Neural cell (in vitro differentiated cells): ENCODE data around the gene TOR2A. TPM values are rescaled to one million over a fixed set of nuclear protein-coding genes. Genes with fewer than 3 reads are reported as not detected.

Experiments
- H2AFZ ChIP-seq: fragments of 200-600, 300-800 bp; sonication (generic), shearing (Covaris generic); 2 replicates; pipeline ENCODE4 v1.6.0; 2014; ENCODE audit warnings: low read depth, mild to moderate bottlenecking, antibody characterized with exemption, low read length, moderate library complexity
- H3F3A ChIP-seq: fragments of 200-600 bp; shearing (Covaris generic); 2 replicates; pipeline ENCODE4 v1.6.1; 2016; ENCODE audit warnings: mild to moderate bottlenecking, moderate library complexity, mixed read lengths, antibody characterized with exemption, low read length; ENCODE audit not compliant: insufficient read depth, poor library complexity, severe bottlenecking
- H3K27ac ChIP-seq: fragments of 200-600, 300-800 bp; sonication (generic), shearing (Covaris generic); 2 replicates; pipeline ENCODE4 v1.5.1; 2014; ENCODE audit warnings: mild to moderate bottlenecking, low read length, moderate library complexity
- H3K27me3 ChIP-seq: fragments of 300-800, 200-600 bp; sonication (generic), shearing (Covaris generic); 2 replicates; pipeline ENCODE4 v1.6.0; 2014; ENCODE audit warnings: mild to moderate bottlenecking, low read depth, low read length, moderate library complexity; ENCODE audit not compliant: insufficient read depth
- H3K36me3 ChIP-seq: fragments of 300-800, 200-600 bp; sonication (generic), shearing (Covaris generic); 2 replicates; pipeline ENCODE4 v1.5.1; 2014; ENCODE audit warnings: mild to moderate bottlenecking, antibody characterized with exemption, low read length, moderate library complexity; ENCODE audit not compliant: insufficient read depth
- H3K4me2 ChIP-seq: fragments of 300-800, 200-600 bp; sonication (generic), shearing (Covaris generic); 2 replicates; pipeline ENCODE4 v1.6.0; 2014; ENCODE audit warnings: mild to moderate bottlenecking, low read length
- H3K4me3 ChIP-seq: fragments of 300-800, 200-600 bp; sonication (generic), shearing (Covaris generic); 2 replicates; pipeline ENCODE4 v1.5.1; 2014; ENCODE audit warnings: mild to moderate bottlenecking, low read length, moderate library complexity
- H3K79me2 ChIP-seq: fragments of 200-600 bp; shearing (Covaris generic); replicated peaks from 2 replicates; pipeline ENCODE4 v1.6.0; 2014; ENCODE audit warnings: mild to moderate bottlenecking, low read length, moderate library complexity; ENCODE audit not compliant: insufficient read depth
- H3K9ac ChIP-seq: fragments of 300-800, 200-600 bp; sonication (generic), shearing (Covaris generic); 2 replicates; pipeline ENCODE4 v1.6.1; 2016; ENCODE audit warnings: mild to moderate bottlenecking, low read length, mixed read lengths
- H3K9me2 ChIP-seq: fragments of 200-600 bp; shearing (Covaris generic); 2 replicates; pipeline ENCODE4 v1.6.1; 2016; ENCODE audit warnings: mild to moderate bottlenecking, low read length, mixed read lengths; ENCODE audit not compliant: insufficient read depth
- H3K9me3 ChIP-seq: fragments of 200-600, 300-800 bp; sonication (generic), shearing (Covaris generic); 2 replicates; pipeline ENCODE4 v1.6.1; 2016; ENCODE audit warnings: mild to moderate bottlenecking, mixed run types, low read length, moderate library complexity, mixed read lengths
- H4K20me1 ChIP-seq: fragments of 200-600 bp; shearing (Covaris generic); 2 replicates; pipeline ENCODE4 v1.6.1; 2016; ENCODE audit warnings: mild to moderate bottlenecking, mixed run types; ENCODE audit not compliant: insufficient read depth
- EP300 ChIP-seq: fragments of 450-650 bp; conservative IDR thresholded peaks from 2 replicates; pipeline ENCODE4 v1.6.1; 2014; ENCODE audit warnings: antibody characterized with exemption, mild to moderate bottlenecking, moderate library complexity; ENCODE audit not compliant: poor library complexity, severe bottlenecking
- EZH2 ChIP-seq: fragments of 200-600, 300-800 bp; shearing (Covaris generic), sonication (generic); IDR thresholded peaks from 2 replicates; pipeline ENCODE4 v1.6.1; 2014; ENCODE audit warnings: antibody characterized with exemption, low read length, borderline replicate concordance, mild to moderate bottlenecking; ENCODE audit not compliant: insufficient read depth, poor library complexity, severe bottlenecking
- MXI1 ChIP-seq: fragments of 450-650 bp; conservative IDR thresholded peaks from 2 replicates; pipeline ENCODE4 v1.6.1; 2014; ENCODE audit warnings: antibody characterized with exemption, mild to moderate bottlenecking; ENCODE audit not compliant: poor library complexity, severe bottlenecking
- POLR2AphosphoS5 ChIP-seq: IDR thresholded peaks from 2 replicates; pipeline ENCODE4 v1.6.1; 2012
- RAD21 ChIP-seq: fragments of 450-650 bp; conservative IDR thresholded peaks from 2 replicates; pipeline ENCODE4 v1.6.1; 2014; ENCODE audit warnings: antibody characterized with exemption, mild to moderate bottlenecking, moderate library complexity
- SMC3 ChIP-seq: fragments of 450-650 bp; conservative IDR thresholded peaks from 2 replicates; pipeline ENCODE4 v1.6.1; 2014; ENCODE audit warnings: antibody characterized with exemption, mild to moderate bottlenecking, moderate library complexity; ENCODE audit not compliant: poor library complexity
- TAF1 ChIP-seq: IDR thresholded peaks from 2 replicates; pipeline ENCODE4 v1.6.1; 2012; ENCODE audit warnings: low read depth
- polyA plus RNA-seq: library from polyadenylated mRNA; depleted of rRNA; stranded (reverse); fragments of >200 nt; gene quantifications from 2 replicates; pipeline ENCODE4 v1.2.3, GENCODE V29; 2014
- TF ChIP-seq, protein P1 (sequence below): fragments of 450-650 bp; IDR thresholded peaks from 2 replicates; pipeline ENCODE4 v1.5.1; 2014; ENCODE audit warnings: antibody characterized with exemption, mild to moderate bottlenecking, moderate library complexity; ENCODE audit not compliant: poor library complexity, severe bottlenecking
- TF ChIP-seq, protein P2 (sequence below): IDR thresholded peaks from 2 replicates; pipeline ENCODE4 v1.6.1; 2012; ENCODE audit warnings: borderline replicate concordance

The TOR2A gene
- polyA plus RNA-seq, 1 donor from 2014 or later = 59.7 TPM

DNA sequence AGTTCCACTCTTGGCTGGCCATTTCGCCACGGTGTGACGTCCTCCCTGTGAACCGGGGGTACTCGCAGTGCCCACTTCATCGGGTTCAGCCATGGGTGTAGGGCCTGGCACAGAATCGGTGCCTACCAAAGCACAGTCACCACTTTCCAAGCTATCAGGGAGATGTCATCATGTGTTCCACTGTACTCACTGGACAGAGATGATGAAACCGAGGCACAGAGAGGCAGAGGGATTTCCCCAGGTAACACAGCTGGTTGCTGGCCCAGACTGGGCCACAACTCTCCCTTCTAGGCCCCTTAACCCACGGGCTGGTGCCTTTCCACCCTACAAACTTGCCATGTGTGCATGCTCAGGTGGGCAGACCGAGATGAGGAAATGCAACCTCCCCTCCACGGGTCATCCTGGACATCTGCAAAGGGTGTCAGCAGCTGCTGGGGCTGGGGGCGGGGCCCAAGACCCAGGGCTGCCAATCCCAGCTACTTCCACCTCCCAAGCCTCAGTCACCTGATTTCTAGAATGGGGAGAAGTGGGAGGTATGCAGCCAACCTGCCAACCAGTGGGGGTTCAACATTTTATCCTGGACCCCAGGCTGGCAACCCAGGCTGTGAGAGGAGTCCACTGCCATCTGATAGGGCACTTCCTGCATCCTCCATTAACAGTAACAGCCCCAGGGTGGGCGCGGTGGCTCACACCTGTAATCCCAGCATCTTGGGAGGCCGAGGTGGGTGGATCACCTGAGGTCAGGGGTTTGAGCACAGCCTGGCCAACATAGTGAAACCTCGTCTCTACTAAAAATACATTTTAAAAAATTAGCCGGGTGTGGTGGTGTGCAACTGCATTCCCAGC is 44.3 kb upstream of the TOR2A start:
- Histone ChIP-seq H3K27ac (no peak overlapping the region), H2AFZ (no peak overlapping the region), H3K9me2 (no peaks in the 10 kb centered on the region), H3K79me2 (no peaks in the 10 kb centered on the region), H3K4me3 (no peak overlapping the region), H4K20me1 (no peaks in the 10 kb centered on the region), H3K4me2 (no peak overlapping the region), H3K36me3 (no peaks in the 10 kb centered on the region), H3K27me3 (no peaks in the 10 kb centered on the region), H3K9me3 (no peaks in the 10 kb centered on the region), H3F3A (no peaks in the 10 kb centered on the region), H3K9ac (no peak overlapping the region)
- TF ChIP-seq EZH2 = no peak
- TF ChIP-seq RAD21 = no peak
- no peak for TF ChIP-seq POLR2AphosphoS5
- TF ChIP-seq MXI1 = no peak
- no peak for TF ChIP-seq TAF1
- no peak for TF ChIP-seq SMC3
- TF ChIP-seq EP300 = no peak
- TF ChIP-seq, protein P1, sequence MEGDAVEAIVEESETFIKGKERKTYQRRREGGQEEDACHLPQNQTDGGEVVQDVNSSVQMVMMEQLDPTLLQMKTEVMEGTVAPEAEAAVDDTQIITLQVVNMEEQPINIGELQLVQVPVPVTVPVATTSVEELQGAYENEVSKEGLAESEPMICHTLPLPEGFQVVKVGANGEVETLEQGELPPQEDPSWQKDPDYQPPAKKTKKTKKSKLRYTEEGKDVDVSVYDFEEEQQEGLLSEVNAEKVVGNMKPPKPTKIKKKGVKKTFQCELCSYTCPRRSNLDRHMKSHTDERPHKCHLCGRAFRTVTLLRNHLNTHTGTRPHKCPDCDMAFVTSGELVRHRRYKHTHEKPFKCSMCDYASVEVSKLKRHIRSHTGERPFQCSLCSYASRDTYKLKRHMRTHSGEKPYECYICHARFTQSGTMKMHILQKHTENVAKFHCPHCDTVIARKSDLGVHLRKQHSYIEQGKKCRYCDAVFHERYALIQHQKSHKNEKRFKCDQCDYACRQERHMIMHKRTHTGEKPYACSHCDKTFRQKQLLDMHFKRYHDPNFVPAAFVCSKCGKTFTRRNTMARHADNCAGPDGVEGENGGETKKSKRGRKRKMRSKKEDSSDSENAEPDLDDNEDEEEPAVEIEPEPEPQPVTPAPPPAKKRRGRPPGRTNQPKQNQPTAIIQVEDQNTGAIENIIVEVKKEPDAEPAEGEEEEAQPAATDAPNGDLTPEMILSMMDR = no peak
- TF ChIP-seq, protein P2, sequence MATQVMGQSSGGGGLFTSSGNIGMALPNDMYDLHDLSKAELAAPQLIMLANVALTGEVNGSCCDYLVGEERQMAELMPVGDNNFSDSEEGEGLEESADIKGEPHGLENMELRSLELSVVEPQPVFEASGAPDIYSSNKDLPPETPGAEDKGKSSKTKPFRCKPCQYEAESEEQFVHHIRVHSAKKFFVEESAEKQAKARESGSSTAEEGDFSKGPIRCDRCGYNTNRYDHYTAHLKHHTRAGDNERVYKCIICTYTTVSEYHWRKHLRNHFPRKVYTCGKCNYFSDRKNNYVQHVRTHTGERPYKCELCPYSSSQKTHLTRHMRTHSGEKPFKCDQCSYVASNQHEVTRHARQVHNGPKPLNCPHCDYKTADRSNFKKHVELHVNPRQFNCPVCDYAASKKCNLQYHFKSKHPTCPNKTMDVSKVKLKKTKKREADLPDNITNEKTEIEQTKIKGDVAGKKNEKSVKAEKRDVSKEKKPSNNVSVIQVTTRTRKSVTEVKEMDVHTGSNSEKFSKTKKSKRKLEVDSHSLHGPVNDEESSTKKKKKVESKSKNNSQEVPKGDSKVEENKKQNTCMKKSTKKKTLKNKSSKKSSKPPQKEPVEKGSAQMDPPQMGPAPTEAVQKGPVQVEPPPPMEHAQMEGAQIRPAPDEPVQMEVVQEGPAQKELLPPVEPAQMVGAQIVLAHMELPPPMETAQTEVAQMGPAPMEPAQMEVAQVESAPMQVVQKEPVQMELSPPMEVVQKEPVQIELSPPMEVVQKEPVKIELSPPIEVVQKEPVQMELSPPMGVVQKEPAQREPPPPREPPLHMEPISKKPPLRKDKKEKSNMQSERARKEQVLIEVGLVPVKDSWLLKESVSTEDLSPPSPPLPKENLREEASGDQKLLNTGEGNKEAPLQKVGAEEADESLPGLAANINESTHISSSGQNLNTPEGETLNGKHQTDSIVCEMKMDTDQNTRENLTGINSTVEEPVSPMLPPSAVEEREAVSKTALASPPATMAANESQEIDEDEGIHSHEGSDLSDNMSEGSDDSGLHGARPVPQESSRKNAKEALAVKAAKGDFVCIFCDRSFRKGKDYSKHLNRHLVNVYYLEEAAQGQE = no peak

DNA sequence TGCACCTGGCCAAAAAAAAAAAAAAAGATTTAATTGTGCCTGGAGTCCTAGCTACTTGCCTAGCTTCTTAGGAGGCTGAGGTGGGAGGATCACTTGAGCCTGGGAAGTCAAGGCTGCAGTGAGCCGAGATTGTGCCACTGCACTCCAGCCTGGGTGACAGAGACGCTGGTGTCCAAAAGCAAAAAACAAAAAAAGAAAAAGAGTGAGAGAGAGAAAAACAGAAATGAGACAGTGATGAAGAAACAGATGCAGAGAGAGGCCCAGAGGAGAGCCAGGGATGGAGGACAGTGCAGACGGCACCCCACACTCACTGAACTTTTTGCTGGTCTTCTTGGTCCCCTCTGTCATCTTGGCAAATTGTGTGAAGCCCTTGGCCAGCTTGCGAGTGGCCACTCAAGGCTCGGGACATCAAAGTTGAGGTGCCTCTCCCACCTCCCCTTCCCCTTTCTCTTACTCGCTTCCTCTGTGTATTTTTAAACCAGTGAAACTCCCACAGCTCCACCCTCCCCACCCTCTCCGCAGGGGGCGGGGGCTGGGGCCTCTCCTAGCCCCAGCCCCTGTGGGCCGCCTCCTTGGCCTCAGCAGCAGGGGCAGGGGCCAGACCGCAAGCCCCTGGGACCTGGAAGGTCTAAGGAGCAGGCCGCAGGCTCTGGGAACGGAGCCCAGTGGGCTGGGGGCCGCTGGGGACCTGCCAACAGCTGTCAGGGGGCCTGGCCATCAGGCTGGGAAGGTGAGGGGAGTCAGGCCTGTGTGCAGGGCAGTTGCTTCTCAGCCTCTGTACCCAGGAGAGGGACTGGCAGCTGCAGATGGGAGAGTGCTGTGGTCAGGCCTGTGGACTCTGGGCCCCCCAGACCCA is 43.4 kb upstream of the TOR2A start, which contains the start of gene SH2D3C:
Gene SH2D3C, minus strand, starts transcription at position 387 of the 856 bp plus-strand sequence. Its CDS starts 39 bp downstream, at position 348.
- H3K36me3 ChIP-seq = no peaks in the 10 kb centered on the region
- no peaks in the 10 kb centered on the region for H3K27me3 ChIP-seq
- H3K9ac ChIP-seq = no peak within 1 kb of the TSS
- no peak within 1 kb of the TSS for H2AFZ ChIP-seq
- H3K4me2 ChIP-seq = no peak within 1 kb of the TSS
- H3K79me2 ChIP-seq = no peaks in the 10 kb centered on the region
- TF ChIP-seq RAD21 = no peak
- TF ChIP-seq EZH2 = no peak
- no peak for TF ChIP-seq TAF1
- TF ChIP-seq EP300 = no peak
- no peak for TF ChIP-seq POLR2AphosphoS5
- TF ChIP-seq, protein P1 = no peak
- no peak for TF ChIP-seq SMC3
- no peak for TF ChIP-seq MXI1
- TF ChIP-seq, protein P2 = no peak
- H3K4me3 ChIP-seq = no peak within 1 kb of the TSS
- H3K27ac ChIP-seq = no peak within 1 kb of the TSS
- H4K20me1 ChIP-seq = no peaks in the 10 kb centered on the region
- no peaks in the 10 kb centered on the region for H3F3A ChIP-seq
- no peaks in the 10 kb centered on the region for H3K9me2 ChIP-seq
- H3K9me3 ChIP-seq = no peaks in the 10 kb centered on the region
